SK-N-SH treated with all-trans-retinoic acid at 6 μM for 48 hours (cell line): Measurements from ENCODE around the gene ULK4.

Source experiments
- CSRNP3 ChIP-seq: fragments of 250-450 bp; sonication (Bioruptor Pico); IDR thresholded peaks from 2 replicates; pipeline ENCODE4 v1.5.1; 2021; ENCODE audit warnings: mild to moderate bottlenecking, moderate library complexity
- ISL1 ChIP-seq: fragments of 250-450 bp; sonication (Bioruptor Pico); IDR thresholded peaks from 2 replicates; pipeline ENCODE4 v2.1.2; 2022; ENCODE audit warnings: mild to moderate bottlenecking, moderate library complexity
- PATZ1 ChIP-seq: fragments of 250-450 bp; sonication (Bioruptor Pico); IDR thresholded peaks from 2 replicates; pipeline ENCODE4 v1.8.0; 2020; ENCODE audit warnings: mild to moderate bottlenecking, moderate library complexity, borderline replicate concordance
- ZFP3 ChIP-seq: fragments of 250-450 bp; sonication (Bioruptor Pico); IDR thresholded peaks from 2 replicates; pipeline ENCODE4 v1.5.0; 2020; ENCODE audit warnings: mild to moderate bottlenecking, moderate library complexity

- TF ChIP-seq PATZ1, result no peak
- no peak for TF ChIP-seq ISL1 (CRISPR knock-in tag)
- TF ChIP-seq ZFP3 (CRISPR knock-in tag), result no peak
- TF ChIP-seq CSRNP3 (CRISPR knock-in tag), result no peak
Measured at GRCh38 chr3:41434781-41435180, 527.1 kb downstream of the ULK4 start.
